PC-9 (cell line): ENCODE data around the gene IL31.

Experiments used
- CTCF ChIP-seq: fragments of 200-600 bp; sonication (generic); conservative IDR thresholded peaks from 2 replicates; pipeline ENCODE4 v1.6.1; 2017; ENCODE audit warnings: mixed run types, antibody characterized with exemption, mild to moderate bottlenecking, moderate library complexity
- EZH2 ChIP-seq: fragments of 200-600 bp; sonication (generic); IDR thresholded peaks from 2 replicates; pipeline ENCODE4 v1.8.0; 2017; ENCODE audit warnings: antibody characterized with exemption, low read depth

GRCh38 chr12:122189626-122190475, 15.8 kb upstream of the IL31 start:
- no peak for TF ChIP-seq CTCF
- TF ChIP-seq EZH2 = no peak
